IPS-20b (cell line): Measurements from ENCODE around the gene PLOD1.
"Not testable (repeated sequence)": the region's sequence is repeated elsewhere in the genome, so short reads cannot be mapped to it uniquely, and the experiment has no call there.

Experiments used
- H3K27ac ChIP-seq: one replicate; pipeline ENCODE4 v1.5.1; 2013; ENCODE audit warnings: low read length
- H3K27me3 ChIP-seq: 2 replicates; pipeline ENCODE4 v1.6.1; 2013; ENCODE audit warnings: mild to moderate bottlenecking, low read length, inconsistent platforms; ENCODE audit not compliant: insufficient read depth
- H3K36me3 ChIP-seq: 2 replicates; pipeline ENCODE4 v1.6.1; 2013; ENCODE audit warnings: low read depth, mild to moderate bottlenecking, inconsistent platforms, low read length, moderate library complexity; ENCODE audit not compliant: insufficient read depth
- H3K4me1 ChIP-seq: 2 replicates; pipeline ENCODE4 v1.6.1; 2013; ENCODE audit warnings: mild to moderate bottlenecking, control low read depth, inconsistent platforms, low read length, moderate library complexity; ENCODE audit not compliant: insufficient read depth
- H3K4me3 ChIP-seq: 2 replicates; pipeline ENCODE4 v1.5.1; 2013; ENCODE audit warnings: mild to moderate bottlenecking, low read length, inconsistent platforms
- H3K9ac ChIP-seq: 2 replicates; pipeline ENCODE4 v1.6.1; 2013; ENCODE audit warnings: low read depth, mild to moderate bottlenecking, inconsistent platforms, low read length, moderate library complexity
- H3K9me3 ChIP-seq: 2 replicates; pipeline ENCODE4 v1.6.1; 2013; ENCODE audit warnings: mild to moderate bottlenecking, low read depth, low read length, inconsistent platforms; ENCODE audit not compliant: insufficient read depth

Gene PLOD1

DNA sequence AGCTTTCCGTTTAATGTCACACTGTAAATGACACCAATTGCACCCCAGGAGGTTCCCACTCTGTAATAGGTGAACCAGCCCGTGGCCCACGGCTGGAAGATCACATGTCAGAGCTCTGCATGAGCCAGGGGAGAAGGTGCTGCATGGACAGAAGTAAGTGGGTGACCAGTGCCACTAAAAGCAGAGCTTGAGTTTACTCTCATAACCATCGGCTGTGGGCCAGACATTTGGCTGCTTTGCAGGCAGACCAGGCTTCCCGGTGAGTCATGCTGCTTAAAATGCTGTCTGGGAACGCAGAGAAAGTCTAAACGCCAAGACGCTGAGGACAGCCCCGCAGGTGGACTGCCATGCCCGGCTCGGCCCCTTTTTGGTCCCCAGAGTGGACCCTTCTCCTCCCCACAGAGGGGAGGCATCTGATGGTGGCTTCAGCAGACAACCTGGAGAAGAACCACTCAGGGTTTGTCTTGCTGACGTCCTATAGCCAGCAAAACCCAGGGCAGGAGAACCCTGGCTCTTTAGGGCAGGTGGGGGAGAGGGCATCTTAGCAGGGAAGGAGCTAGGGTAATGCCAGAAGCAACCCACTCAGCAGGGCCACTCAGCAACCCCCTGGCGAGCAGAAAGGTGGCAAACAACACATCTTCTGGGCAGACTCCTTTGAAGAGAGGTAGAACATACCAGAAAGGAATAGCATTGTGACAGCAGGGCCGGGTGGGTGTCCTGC is 15.6 kb upstream of the PLOD1 start:
- Histone ChIP-seq H3K4me1 (no peaks in the 10 kb centered on the region; the same call in 1 of the 2 replicates), H3K4me3 (no peak overlapping the region), H3K27ac (no peak overlapping the region), H3K36me3 (peaks cover 40% of the 10 kb centered on the region), H3K9me3 (no peaks in the 10 kb centered on the region), H3K9ac (no peak overlapping the region), H3K27me3 (no peaks in the 10 kb centered on the region)

DNA sequence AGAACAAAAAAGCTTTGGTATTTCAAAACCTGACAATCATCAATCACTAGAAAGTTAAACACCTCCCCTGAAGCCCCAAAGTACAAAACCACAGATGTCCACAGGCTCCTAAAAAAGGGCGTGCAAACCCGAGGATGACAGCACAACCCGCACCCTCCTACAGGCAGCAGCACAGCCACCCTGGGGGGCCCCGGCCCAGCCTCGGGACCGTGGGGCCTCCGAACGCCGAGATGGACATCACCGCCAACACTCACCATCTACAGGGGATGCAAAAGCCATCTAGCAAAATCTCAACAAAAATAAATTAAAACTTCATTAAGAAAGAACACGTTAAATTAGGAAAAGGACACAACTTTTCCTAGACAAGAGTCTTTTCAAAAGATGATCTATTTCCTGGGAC is 14.9 kb upstream of the PLOD1 start:
- H3K27ac ChIP-seq = no peak overlapping the region
- H3K36me3 ChIP-seq = peaks cover 40% of the 10 kb centered on the region
- H3K9me3 ChIP-seq = no peaks in the 10 kb centered on the region
- no peak overlapping the region for H3K9ac ChIP-seq
- H3K27me3 ChIP-seq = no peaks in the 10 kb centered on the region
- H3K4me1 ChIP-seq = peaks cover 2% of the 10 kb centered on the region; the same call in 1 of the 2 replicates
- no peak overlapping the region for H3K4me3 ChIP-seq

DNA sequence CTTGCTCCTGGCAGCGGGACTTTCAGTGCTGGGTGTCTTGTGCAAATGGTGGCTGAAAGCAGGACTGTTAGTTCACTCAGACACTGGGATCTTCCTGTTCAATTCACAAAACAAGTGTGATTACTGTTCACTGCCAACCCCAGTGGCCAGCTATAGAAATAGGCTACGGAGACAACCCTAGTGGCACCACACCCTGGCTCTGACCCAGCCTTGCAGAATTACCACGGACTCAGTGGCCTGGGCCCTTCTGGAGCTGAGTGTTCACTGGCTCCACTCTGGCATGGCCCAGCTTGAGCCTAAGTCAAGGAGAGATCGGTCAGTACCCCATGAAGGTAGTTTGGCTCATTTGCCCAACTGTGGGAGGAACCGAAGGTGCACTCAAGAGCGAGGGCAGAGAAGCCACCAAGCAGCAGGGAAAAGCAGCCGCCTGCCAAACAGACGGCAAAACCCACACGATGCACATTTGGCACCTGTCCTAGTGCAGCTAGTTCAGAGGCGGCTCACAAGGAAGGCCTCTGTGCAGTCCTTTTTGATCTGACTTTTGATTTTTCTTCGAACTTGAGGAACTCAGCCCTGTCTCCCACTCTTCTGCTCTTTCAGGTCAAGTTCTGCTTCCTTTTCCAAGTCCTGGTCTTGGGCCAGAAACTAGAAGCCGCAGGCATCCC is 14.1 kb upstream of the PLOD1 start:
- H3K36me3 ChIP-seq = peaks cover 40% of the 10 kb centered on the region
- no peak overlapping the region for H3K4me3 ChIP-seq
- no peaks in the 10 kb centered on the region for H3K27me3 ChIP-seq
- no peak overlapping the region for H3K9ac ChIP-seq
- H3K9me3 ChIP-seq = no peaks in the 10 kb centered on the region
- H3K4me1 ChIP-seq = peaks cover 3% of the 10 kb centered on the region; the same call in 1 of the 2 replicates
- H3K27ac ChIP-seq = no peak overlapping the region

DNA sequence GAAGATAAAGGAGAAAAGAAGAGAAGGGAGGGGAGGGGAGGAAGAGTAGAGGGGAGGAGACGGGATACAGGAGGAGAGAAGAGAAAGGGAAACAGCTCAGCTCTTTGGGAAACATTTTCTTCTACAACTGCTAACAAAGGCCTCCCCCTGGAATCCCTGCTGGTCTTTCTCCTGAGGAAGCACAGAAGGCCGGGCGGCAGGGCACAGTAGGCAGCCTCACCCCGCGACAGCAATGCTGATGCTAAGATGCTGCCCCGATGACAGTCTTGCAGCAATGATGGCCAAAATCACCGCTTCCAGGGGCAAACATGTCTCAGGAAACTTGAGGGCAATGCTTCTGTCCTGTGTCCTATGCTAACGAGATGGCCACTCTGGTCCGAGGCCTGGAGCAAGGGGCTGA is 13.5 kb upstream of the PLOD1 start:
- Histone ChIP-seq H3K27me3 (no peaks in the 10 kb centered on the region), H3K9me3 (no peaks in the 10 kb centered on the region), H3K4me3 (no peak overlapping the region), H3K4me1 (peaks cover 3% of the 10 kb centered on the region; the same call in 1 of the 2 replicates), H3K36me3 (peaks cover 40% of the 10 kb centered on the region), H3K9ac (no peak overlapping the region), H3K27ac (no peak overlapping the region)

DNA sequence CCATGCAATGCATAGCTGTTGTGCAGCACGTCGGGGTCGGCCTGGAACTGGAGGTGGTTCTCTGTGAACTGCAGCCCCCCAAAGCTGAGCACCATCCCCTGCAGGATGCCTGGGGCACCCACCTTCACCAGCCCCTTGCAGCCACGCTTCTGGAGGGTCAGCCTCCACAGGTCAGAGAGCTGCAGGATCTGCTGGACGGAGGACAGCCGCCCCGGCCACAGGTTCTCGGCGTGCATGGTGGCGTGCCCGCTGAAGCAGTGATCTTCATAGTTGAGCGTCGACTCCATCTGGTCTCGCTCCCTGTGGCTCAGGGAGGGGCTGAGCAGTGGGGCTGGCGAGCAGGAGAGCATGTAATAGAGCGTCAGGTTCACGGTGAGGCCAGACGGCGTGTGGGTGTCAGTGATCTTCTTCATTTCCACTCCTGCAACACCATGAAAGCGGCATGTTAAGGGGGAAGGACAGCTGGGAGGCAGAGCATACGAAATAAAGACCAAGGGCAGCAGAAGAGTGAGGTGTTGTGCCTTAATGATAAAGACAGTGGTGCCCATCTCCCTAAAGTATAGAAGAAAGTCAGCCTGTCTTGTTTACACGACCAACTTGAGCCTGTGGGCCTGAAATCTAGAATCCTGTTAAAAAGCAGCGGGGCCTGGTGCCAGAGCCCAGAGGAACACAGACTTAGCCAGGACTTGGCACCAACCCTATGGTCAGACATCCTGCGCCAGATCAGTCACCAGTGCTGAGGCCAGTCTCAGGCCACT is 11.3 kb upstream of the PLOD1 start:
- no peak overlapping the region for H3K4me3 ChIP-seq
- H3K9me3 ChIP-seq = no peaks in the 10 kb centered on the region
- H3K27ac ChIP-seq = no peak overlapping the region
- H3K4me1 ChIP-seq = peaks cover 3% of the 10 kb centered on the region; the same call in 1 of the 2 replicates
- peaks cover 40% of the 10 kb centered on the region for H3K36me3 ChIP-seq
- no peak overlapping the region for H3K9ac ChIP-seq
- H3K27me3 ChIP-seq = no peaks in the 10 kb centered on the region

DNA sequence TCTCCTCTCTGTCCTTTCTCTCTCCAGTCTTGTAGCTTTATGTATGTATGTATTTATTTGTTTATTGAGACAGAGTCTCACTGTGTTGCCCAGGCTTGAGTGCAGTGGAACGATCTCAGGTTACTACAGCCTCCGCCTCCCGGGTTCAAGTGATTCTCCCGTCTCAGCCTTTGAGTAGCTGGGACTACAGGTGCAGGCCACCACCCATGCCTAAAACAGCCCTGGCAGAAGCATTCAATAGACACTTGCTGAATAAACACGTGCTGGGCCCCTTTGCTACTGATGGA is 10.7 kb upstream of the PLOD1 start:
- Histone ChIP-seq H3K27ac (no peak overlapping the region), H3K4me3 (no peak overlapping the region), H3K9ac (no peak overlapping the region)

DNA sequence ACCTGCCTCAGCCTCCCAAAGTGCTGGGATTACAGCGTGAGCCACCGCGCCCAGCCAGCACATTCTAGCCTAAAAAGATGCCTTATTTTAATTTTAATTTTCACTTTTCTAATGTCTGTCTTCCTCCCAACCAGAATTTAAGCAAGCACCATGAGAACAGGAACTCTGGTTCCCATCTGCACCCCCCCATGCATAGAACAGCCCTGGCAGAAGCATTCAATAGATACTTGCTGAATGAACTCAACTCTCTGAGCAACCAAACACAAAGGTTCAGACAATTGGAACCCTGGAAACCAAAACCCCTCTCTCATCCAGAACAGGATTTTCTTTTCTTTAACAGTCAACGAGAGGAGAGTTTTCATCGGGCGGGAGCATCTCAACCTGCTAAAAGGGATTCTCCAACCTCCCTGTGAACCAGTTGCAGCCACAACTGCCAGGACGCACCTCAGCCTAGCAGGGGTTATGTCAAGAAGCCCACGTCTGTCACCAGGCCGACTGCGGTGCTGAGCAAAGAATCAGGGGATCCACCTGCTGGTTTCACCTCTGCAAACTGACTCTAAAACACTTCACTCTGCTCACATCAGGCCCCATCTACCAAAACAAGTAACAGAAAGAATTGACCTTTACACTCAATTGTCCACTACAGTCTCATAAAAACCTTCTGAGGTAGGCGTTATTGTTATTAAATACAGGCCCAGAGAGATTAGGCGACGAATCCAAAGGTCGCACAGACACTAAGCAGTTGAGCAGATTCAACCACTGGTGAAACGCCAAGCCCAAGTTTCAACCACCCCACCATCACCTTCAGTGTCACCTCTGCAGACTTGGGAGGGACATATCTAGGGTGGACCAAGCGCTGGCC is 10.0 kb upstream of the PLOD1 start:
- H3K9me3 ChIP-seq = no peaks in the 10 kb centered on the region
- peak overlapping the region; percentile 66; the same call in 1 of the 2 replicates for H3K9ac ChIP-seq
- H3K27ac ChIP-seq = no peak overlapping the region

More for the DNA sequence above, 10.7 kb upstream of the PLOD1 start:
- no peaks in the 10 kb centered on the region for H3K27me3 ChIP-seq
- peaks cover 3% of the 10 kb centered on the region; the same call in 1 of the 2 replicates for H3K4me1 ChIP-seq
- peaks cover 39% of the 10 kb centered on the region for H3K36me3 ChIP-seq
- no peaks in the 10 kb centered on the region for H3K9me3 ChIP-seq

DNA sequence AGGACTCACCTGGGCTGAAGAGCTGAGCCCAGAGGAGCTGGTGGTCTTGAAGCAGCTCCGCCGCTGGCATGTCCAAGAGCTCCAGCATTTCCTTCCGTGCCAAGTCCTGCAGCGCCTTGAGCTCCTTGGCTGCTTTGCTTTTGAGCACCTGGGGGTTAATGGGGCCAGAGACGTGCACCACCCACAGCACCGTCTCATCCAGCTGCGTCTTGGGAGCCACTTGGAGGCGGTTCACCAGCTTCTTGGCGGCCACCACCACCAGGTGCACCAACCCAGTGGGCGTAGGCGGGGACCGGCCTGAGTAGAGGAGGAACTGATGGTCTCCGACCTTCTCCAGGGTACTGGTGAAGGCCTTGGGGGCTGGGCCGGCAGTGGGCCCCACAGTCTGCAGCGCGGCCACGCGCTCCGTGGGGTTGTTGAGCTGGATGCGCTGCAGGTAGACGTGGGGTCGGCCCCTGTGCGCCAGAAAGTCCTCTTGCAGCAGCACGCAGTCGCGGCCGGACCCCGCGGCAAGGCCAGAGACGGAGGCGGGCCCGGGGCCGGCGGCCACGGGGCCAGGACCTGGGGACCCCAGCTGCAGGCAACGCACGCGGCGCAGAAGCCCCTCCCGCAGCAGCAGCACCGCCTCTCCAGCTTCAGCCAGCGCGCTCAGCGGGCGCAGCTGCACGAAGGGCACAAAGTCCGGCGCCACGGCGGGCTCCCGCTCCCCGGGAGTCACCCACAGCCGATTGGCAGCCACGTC is 9.2 kb upstream of the PLOD1 start:
- not testable (repeated sequence) for H3K27ac ChIP-seq, H3K9me3 ChIP-seq, H3K4me1 ChIP-seq, H3K27me3 ChIP-seq
- H3K36me3 ChIP-seq = peaks cover 24% of the 10 kb centered on the region
- peak overlapping the region; percentile 66; the same call in 1 of the 2 replicates for H3K9ac ChIP-seq
- H3K4me3 ChIP-seq = peak overlapping the region; percentile 74

More for the DNA sequence above, 10.0 kb upstream of the PLOD1 start:
- Histone ChIP-seq H3K4me1 (peaks cover 3% of the 10 kb centered on the region; the same call in 1 of the 2 replicates), H3K36me3 (peaks cover 32% of the 10 kb centered on the region), H3K4me3 (peak overlapping the region; percentile 74), H3K27me3 (no peaks in the 10 kb centered on the region)

DNA sequence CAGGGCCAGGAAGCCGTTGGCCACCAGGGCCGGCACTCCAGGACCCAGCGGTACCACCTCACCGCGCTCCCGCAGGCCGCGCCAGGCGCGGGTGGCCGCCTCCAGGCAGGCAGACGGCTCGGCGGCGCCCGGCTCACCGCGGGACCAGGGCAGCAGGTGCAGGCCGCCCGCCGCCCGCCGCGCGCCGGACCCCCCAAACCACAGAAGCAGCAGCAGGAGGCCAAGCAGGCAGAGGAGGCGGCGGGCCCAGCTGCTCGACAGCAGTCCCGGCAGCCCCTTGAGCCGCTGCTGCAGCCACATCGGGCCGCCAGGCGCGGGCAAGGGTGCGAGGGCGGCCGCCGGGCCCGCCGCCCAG is 8.6 kb upstream of the PLOD1 start:
- Histone ChIP-seq H3K9ac (no peak overlapping the region), H3K36me3 (peaks cover 18% of the 10 kb centered on the region), H3K4me1 (peaks cover 3% of the 10 kb centered on the region; the same call in 1 of the 2 replicates), H3K9me3 (no peaks in the 10 kb centered on the region), H3K4me3 (peak overlapping the region; percentile 74), H3K27me3 (no peaks in the 10 kb centered on the region), H3K27ac (no peak overlapping the region)

DNA sequence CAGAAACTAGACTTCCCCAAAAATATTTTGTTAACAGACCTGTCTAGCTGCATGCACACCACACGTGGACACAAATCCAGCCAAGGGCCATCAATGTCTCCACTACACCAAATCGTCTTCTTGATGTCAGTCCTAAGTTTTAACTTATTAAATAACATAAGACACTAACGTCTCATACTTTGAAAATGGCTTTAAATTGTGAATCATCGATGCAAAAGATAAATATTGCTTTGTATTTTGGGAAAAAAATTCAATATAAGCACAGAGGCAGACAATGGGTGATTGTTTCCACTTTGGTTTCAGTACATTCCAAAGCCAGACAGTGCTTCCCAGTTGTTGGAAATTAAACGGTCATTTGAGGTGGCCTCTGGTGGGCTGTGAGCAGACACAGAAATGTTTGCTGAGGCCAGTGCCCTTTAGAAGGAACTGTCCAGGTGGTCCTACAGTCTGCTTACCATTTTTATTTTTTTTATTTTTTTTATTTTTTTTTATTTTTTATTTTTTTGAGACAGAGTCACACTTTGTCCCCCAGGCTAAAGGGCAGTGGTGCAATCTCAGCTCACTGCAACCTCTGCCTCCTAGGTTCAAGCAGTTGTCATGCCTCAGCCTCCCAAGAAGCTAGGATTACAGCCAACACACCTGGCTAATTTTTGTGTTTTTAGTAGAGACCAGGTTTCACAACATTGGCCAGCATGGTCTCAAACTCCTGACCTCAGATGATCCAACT is 6.5 kb upstream of the PLOD1 start:
- peaks cover 6% of the 10 kb centered on the region; the same call in 1 of the 2 replicates for H3K36me3 ChIP-seq
- H3K27ac ChIP-seq = no peak overlapping the region
- peaks cover 3% of the 10 kb centered on the region; the same call in 1 of the 2 replicates for H3K4me1 ChIP-seq
- no peaks in the 10 kb centered on the region for H3K27me3 ChIP-seq
- no peak overlapping the region for H3K9ac ChIP-seq
- no peaks in the 10 kb centered on the region for H3K9me3 ChIP-seq
- no peak overlapping the region for H3K4me3 ChIP-seq
